PC-9 (cell line): Measurements from ENCODE around the gene TBC1D2.

Experiments
- CTCF ChIP-seq: fragments of 200-600 bp; sonication (generic); conservative IDR thresholded peaks from 2 replicates; pipeline ENCODE4 v1.6.1; 2017; ENCODE audit warnings: mixed run types, antibody characterized with exemption, mild to moderate bottlenecking, moderate library complexity
- EZH2 ChIP-seq: fragments of 200-600 bp; sonication (generic); IDR thresholded peaks from 2 replicates; pipeline ENCODE4 v1.8.0; 2017; ENCODE audit warnings: antibody characterized with exemption, low read depth

- TF ChIP-seq CTCF: no peak
- TF ChIP-seq EZH2: no peak
These were observed 36.1 kb downstream of the TBC1D2 start for GRCh38 chr9:98219364-98219716.
